GM20431 (cell line): ENCODE results near the gene BHLHE23.

ENCODE experiments used
- in situ Hi-C: fragments of 300-500 bp; cut with MseI, MboI; formaldehyde crosslinking; loops from one replicate; pipeline ENCODE4 v1.15.0; 2020; ENCODE audit warnings: low sequenced_read_pairs; ENCODE audit not compliant: unreplicated experiment

The BHLHE23 gene

GRCh38 chr20:62995898-62996595, 10.7 kb downstream of the BHLHE23 start:
- in situ Hi-C loops: no loop called here

GRCh38 chr20:62995481-62995880, 11.3 kb downstream of the BHLHE23 start:
- in situ Hi-C loops: no loop called here

GRCh38 chr20:62994869-62995281, 11.9 kb downstream of the BHLHE23 start:
- in situ Hi-C loops: no loop called here

GRCh38 chr20:62993856-62994494, 12.8 kb downstream of the BHLHE23 start:
- in situ Hi-C loops: no loop called here

- in situ Hi-C loops: no loop called here
Measured at GRCh38 chr20:62991863-62992262, 14.9 kb downstream of the BHLHE23 start.

- in situ Hi-C loops: no loop called here
Measured at GRCh38 chr20:62991196-62991807, 15.5 kb downstream of the BHLHE23 start.

GRCh38 chr20:62990306-62990825, 16.4 kb downstream of the BHLHE23 start:
- in situ Hi-C loops: no loop called here

- in situ Hi-C loops: no loop called here
Measured at GRCh38 chr20:62989201-62989601, 17.6 kb downstream of the BHLHE23 start.

- in situ Hi-C loops: no loop called here
Measured at GRCh38 chr20:62987114-62987513, 19.6 kb downstream of the BHLHE23 start.

- in situ Hi-C loops: no loop called here
Measured at GRCh38 chr20:62986257-62986800, 20.4 kb downstream of the BHLHE23 start.

GRCh38 chr20:62985444-62985778, 21.4 kb downstream of the BHLHE23 start:
- in situ Hi-C loops: no loop called here

GRCh38 chr20:62984666-62985443, 21.9 kb downstream of the BHLHE23 start:
- in situ Hi-C loops: no loop called here

- in situ Hi-C loops: no loop called here
Measured at GRCh38 chr20:62983210-62983609, 23.6 kb downstream of the BHLHE23 start.

- in situ Hi-C loops: no loop called here
Measured at GRCh38 chr20:62982124-62983075, 24.4 kb downstream of the BHLHE23 start.

- in situ Hi-C loops: no loop called here
Measured at GRCh38 chr20:62980970-62981369, 25.8 kb downstream of the BHLHE23 start.

- in situ Hi-C loops: no loop called here
Measured at GRCh38 chr20:62980380-62980960, 26.3 kb downstream of the BHLHE23 start.

- in situ Hi-C loops: no loop called here
Measured at GRCh38 chr20:62979876-62980373, 26.8 kb downstream of the BHLHE23 start.

GRCh38 chr20:62979310-62979709, 27.5 kb downstream of the BHLHE23 start:
- in situ Hi-C loops: no loop called here

- in situ Hi-C loops: no loop called here
Measured at GRCh38 chr20:62978561-62978943, 28.2 kb downstream of the BHLHE23 start.
